Measurements from ENCODE around the gene RASGEF1C.

DNA sequence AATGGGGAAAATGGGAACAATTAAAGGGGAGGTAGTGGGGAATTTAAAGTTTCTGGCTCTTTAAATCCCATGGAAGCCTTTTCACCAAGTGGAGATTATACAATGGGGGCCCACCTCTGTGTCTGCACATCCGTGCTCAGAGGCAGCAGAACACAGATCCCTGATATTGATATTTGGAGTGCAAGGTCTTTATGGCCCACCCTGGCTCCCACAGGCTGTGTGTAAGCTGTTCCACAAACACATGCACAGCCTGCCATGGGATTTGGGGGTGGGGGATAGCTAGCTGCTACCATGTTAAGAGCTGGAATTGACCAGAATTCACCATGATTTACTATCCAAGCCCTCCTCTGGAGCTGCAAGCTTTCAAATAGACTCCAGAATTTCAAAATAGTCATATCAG lies 55.9 kb downstream of the RASGEF1C start:
- TF ChIP-seq, protein P1, sequence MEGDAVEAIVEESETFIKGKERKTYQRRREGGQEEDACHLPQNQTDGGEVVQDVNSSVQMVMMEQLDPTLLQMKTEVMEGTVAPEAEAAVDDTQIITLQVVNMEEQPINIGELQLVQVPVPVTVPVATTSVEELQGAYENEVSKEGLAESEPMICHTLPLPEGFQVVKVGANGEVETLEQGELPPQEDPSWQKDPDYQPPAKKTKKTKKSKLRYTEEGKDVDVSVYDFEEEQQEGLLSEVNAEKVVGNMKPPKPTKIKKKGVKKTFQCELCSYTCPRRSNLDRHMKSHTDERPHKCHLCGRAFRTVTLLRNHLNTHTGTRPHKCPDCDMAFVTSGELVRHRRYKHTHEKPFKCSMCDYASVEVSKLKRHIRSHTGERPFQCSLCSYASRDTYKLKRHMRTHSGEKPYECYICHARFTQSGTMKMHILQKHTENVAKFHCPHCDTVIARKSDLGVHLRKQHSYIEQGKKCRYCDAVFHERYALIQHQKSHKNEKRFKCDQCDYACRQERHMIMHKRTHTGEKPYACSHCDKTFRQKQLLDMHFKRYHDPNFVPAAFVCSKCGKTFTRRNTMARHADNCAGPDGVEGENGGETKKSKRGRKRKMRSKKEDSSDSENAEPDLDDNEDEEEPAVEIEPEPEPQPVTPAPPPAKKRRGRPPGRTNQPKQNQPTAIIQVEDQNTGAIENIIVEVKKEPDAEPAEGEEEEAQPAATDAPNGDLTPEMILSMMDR (conservative IDR thresholded peaks at IDR 0.05; ENCODE audit: low read depth in 2 of 2) = no peak
- TF ChIP-seq POLR2AphosphoS5 (IDR thresholded peaks at IDR 0.05; ENCODE audit: low read depth) (no peak), EZH2 (IDR thresholded peaks at IDR 0.05; ENCODE audit: low read depth, unreplicated experiment) (no peak), EZH2phosphoT487 (IDR thresholded peaks at IDR 0.05; ENCODE audit: unreplicated experiment) (no peak), ZNF331 (CRISPR knock-in tag; IDR thresholded peaks at IDR 0.05; ENCODE audit: low read depth) (no peak), CREB1 (CRISPR knock-in tag; IDR thresholded peaks at IDR 0.05; ENCODE audit: low read depth) (no peak), NANOG (IDR thresholded peaks at IDR 0.05; ENCODE audit: borderline replicate concordance) (no peak)
- TF ChIP-seq, protein P2, sequence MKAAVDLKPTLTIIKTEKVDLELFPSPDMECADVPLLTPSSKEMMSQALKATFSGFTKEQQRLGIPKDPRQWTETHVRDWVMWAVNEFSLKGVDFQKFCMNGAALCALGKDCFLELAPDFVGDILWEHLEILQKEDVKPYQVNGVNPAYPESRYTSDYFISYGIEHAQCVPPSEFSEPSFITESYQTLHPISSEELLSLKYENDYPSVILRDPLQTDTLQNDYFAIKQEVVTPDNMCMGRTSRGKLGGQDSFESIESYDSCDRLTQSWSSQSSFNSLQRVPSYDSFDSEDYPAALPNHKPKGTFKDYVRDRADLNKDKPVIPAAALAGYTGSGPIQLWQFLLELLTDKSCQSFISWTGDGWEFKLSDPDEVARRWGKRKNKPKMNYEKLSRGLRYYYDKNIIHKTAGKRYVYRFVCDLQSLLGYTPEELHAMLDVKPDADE (IDR thresholded peaks at IDR 0.05) = no peak
- TF ChIP-seq, protein P3, sequence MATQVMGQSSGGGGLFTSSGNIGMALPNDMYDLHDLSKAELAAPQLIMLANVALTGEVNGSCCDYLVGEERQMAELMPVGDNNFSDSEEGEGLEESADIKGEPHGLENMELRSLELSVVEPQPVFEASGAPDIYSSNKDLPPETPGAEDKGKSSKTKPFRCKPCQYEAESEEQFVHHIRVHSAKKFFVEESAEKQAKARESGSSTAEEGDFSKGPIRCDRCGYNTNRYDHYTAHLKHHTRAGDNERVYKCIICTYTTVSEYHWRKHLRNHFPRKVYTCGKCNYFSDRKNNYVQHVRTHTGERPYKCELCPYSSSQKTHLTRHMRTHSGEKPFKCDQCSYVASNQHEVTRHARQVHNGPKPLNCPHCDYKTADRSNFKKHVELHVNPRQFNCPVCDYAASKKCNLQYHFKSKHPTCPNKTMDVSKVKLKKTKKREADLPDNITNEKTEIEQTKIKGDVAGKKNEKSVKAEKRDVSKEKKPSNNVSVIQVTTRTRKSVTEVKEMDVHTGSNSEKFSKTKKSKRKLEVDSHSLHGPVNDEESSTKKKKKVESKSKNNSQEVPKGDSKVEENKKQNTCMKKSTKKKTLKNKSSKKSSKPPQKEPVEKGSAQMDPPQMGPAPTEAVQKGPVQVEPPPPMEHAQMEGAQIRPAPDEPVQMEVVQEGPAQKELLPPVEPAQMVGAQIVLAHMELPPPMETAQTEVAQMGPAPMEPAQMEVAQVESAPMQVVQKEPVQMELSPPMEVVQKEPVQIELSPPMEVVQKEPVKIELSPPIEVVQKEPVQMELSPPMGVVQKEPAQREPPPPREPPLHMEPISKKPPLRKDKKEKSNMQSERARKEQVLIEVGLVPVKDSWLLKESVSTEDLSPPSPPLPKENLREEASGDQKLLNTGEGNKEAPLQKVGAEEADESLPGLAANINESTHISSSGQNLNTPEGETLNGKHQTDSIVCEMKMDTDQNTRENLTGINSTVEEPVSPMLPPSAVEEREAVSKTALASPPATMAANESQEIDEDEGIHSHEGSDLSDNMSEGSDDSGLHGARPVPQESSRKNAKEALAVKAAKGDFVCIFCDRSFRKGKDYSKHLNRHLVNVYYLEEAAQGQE (IDR thresholded peaks at IDR 0.05; ENCODE audit: unreplicated experiment) = no peak

All from GM23338 (cell line).